ENCODE data around the gene HES6.
A peak's percentile ranks its signal among the peaks of the same experiment; 100 is the strongest.

The HES6 gene

DNA sequence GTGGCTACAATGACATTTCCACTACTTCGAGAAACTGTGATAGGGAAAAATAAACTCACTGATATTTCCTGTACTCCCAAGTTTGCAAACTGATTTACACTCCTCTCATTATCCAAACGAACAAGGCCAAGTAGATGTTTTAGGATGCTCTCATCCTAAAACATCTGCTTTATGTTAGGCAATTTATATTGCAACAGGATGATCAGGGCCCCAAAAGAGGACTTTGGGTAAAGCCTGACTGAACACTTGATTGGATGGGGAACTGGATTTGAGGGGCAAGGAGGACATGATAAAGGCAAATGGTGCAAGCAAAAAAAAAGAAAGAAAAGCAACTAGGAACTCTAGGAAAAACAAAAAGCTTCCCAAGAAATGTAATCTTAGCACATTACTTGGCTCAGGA, 2.1 kb upstream of the HES6 start:
- DNase-seq = no peak
- TF ChIP-seq, protein P1, sequence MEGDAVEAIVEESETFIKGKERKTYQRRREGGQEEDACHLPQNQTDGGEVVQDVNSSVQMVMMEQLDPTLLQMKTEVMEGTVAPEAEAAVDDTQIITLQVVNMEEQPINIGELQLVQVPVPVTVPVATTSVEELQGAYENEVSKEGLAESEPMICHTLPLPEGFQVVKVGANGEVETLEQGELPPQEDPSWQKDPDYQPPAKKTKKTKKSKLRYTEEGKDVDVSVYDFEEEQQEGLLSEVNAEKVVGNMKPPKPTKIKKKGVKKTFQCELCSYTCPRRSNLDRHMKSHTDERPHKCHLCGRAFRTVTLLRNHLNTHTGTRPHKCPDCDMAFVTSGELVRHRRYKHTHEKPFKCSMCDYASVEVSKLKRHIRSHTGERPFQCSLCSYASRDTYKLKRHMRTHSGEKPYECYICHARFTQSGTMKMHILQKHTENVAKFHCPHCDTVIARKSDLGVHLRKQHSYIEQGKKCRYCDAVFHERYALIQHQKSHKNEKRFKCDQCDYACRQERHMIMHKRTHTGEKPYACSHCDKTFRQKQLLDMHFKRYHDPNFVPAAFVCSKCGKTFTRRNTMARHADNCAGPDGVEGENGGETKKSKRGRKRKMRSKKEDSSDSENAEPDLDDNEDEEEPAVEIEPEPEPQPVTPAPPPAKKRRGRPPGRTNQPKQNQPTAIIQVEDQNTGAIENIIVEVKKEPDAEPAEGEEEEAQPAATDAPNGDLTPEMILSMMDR (IDR thresholded peaks at IDR 0.05) = no peak
- peak overlapping the region; percentile 5 for H3K4me3 Mint-ChIP-seq
- peaks cover 3% of the 10 kb centered on the region for H3K27me3 Mint-ChIP-seq (ENCODE audit: low read depth, poor library complexity)
- peaks cover 46% of the 10 kb centered on the region for H3K4me1 Mint-ChIP-seq
- H3K27ac Mint-ChIP-seq = no peak overlapping the region
- peaks cover 18% of the 10 kb centered on the region for H3K36me3 Mint-ChIP-seq (ENCODE audit: low read depth)
- H3K9me3 Mint-ChIP-seq = no peaks in the 10 kb centered on the region

DNA sequence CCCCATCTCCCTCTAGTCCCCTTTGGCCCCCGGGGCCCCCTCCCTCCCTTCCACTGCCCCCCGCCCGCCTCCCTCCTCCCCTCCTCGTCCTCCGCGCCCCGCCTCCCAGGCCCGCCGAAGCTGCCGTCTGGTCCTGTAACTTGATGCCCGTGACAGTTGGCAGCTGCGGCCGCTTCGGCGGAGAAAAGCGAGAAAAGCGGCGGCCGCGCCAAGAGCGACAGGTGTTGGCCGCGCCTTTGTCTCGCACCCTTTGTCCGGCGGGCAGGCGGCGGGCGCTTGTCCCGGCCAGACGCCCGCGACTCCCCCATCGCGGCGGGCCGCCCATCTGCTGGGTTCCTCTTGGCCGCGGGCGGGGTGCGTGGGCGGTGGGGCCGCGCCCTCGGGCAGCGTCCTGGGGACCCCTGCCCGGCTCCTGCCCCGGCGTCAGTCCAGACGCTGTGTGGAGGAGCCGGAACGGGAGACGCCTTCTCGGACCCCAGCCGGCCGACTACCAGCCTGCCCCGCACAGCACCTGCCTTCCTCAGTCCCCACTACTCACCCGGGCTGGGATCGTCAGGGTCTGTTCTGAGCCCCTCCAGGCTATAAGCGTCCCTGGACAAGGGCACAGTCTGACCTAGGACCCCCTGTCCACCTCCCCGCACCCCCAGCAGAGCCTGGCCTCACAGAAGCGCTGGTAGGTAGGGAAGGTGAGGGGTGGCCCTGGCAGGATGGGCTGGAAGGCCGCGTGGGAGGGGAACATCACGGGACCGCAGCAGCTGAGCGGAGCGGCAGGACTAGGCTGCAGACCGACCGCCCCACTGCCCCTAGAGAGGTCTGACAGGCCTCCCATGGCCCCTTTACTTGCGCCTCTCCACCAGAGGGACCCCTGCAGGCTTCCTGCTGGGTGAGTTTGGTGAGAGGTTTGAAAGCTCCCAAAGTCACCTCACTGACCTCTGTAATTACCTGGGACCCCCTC, 1.2 kb upstream of the HES6 start:
- H3K27me3 Mint-ChIP-seq (ENCODE audit: low read depth, poor library complexity) = peaks cover 6% of the 10 kb centered on the region
- H3K36me3 Mint-ChIP-seq (ENCODE audit: low read depth) = peaks cover 11% of the 10 kb centered on the region
- H3K4me3 Mint-ChIP-seq = peak overlapping the region; percentile 50
- TF ChIP-seq, protein P1 (IDR thresholded peaks at IDR 0.05) = peak; percentile 11
- DNase-seq = peak; percentile 85
- peaks cover 42% of the 10 kb centered on the region for H3K4me1 Mint-ChIP-seq
- no peaks in the 10 kb centered on the region for H3K9me3 Mint-ChIP-seq
- H3K27ac Mint-ChIP-seq = no peak overlapping the region

DNA sequence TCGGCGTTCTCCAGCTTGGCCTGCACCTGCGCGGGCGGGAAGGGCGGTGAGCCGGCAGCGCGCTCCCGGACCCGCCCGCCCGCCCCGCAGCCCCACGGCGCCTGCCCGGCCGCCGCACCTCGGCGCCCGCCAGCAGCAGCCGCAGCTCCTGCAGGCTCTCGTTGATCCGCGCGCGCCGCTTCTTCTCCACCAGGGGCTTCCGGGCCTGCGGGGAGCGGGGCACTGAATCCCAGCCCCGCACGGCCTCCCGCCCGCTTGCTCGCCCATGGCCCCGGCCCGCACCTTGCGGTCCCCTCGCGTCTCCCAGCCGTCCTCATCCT, 335 bp downstream of the HES6 start:
- H3K4me1 Mint-ChIP-seq = peaks cover 35% of the 10 kb centered on the region
- no peaks in the 10 kb centered on the region for H3K9me3 Mint-ChIP-seq
- H3K4me3 Mint-ChIP-seq = peak overlapping the region; percentile 20
- H3K27me3 Mint-ChIP-seq (ENCODE audit: low read depth, poor library complexity) = peaks cover 10% of the 10 kb centered on the region
- peak; percentile 70 for DNase-seq
- TF ChIP-seq, protein P1 (IDR thresholded peaks at IDR 0.05) = no peak
- no peak overlapping the region for H3K27ac Mint-ChIP-seq
- no peaks in the 10 kb centered on the region for H3K36me3 Mint-ChIP-seq (ENCODE audit: low read depth)

DNA sequence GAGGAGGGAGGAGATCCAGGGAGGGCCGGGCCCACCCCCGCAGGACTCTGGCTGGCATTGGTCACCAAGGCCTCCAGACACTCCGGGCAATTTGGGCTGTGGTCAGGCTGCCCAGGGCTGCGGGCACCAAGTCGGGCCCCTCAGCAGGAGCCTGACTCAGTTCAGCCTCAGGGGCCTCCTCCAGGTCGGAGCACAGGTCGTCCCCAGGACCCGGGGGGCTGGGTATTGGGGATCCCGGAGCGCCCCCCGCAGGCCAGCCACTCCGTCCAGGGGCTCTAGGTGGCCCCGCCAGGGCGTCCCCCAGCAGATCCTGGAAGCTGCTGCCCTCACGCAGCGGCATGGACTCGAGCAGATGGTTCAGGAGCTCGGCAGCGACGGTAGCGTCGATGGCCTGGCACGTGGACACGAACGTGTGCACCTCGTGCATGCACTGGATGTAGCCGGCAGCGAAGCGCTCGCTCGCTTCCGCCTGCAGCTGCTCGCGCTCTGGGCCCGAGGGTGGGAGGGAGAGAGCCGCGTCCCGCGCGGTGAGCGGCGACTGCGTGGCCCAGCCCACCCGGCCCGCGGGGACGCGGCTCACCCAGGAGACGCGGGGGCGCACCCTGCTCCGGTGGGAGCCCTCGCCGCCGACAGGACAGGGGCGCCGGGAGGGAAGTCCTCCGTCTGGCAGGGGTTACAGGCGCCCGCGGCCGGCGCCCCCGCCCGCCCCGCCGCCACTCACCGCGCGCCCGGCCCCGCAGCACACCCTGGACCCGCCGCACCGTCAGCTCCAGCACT, 884 bp downstream of the HES6 start:
- H3K27ac Mint-ChIP-seq = no peak overlapping the region
- DNase-seq = peak; percentile 34
- H3K4me1 Mint-ChIP-seq = peaks cover 30% of the 10 kb centered on the region
- peaks cover 10% of the 10 kb centered on the region for H3K27me3 Mint-ChIP-seq (ENCODE audit: low read depth, poor library complexity)
- TF ChIP-seq, protein P1 (IDR thresholded peaks at IDR 0.05) = no peak
- H3K4me3 Mint-ChIP-seq = peak overlapping the region; percentile 65
- H3K36me3 Mint-ChIP-seq (ENCODE audit: low read depth) = no peaks in the 10 kb centered on the region
- H3K9me3 Mint-ChIP-seq = no peaks in the 10 kb centered on the region

DNA sequence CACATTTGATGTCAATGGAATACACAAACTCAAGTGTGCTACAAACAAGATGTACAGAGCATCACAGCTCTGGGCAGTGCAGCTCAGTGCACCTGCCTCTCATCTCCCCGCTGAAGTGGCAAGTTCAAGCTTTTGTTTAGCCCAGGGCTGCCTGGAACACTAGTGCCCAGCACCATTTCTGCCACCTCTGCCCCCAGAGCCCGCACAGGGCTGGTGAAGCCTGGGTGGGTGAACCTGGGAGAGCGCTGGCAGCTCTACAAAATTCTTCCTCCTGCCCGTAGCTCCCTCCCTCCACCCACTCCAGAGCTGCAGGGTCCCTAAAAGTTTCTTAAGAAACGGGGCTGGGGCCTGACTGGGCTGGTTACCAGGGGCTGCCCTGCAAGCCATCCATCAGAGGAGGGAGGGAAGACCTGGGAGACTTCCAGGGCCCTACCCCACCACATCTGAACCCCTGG, 1.5 kb downstream of the HES6 start:
- no peaks in the 10 kb centered on the region for H3K9me3 Mint-ChIP-seq
- no peak overlapping the region for H3K27ac Mint-ChIP-seq
- DNase-seq = no peak
- H3K4me3 Mint-ChIP-seq = peak overlapping the region; percentile 68
- TF ChIP-seq, protein P1 (IDR thresholded peaks at IDR 0.05) = no peak
- H3K27me3 Mint-ChIP-seq (ENCODE audit: low read depth, poor library complexity) = peaks cover 16% of the 10 kb centered on the region
- H3K36me3 Mint-ChIP-seq (ENCODE audit: low read depth) = no peaks in the 10 kb centered on the region
- peaks cover 24% of the 10 kb centered on the region for H3K4me1 Mint-ChIP-seq

All from nephron progenitor cell (in vitro differentiated cells).